GM19397 (cell line): ENCODE measurements around the gene KIAA0753.
A peak's percentile ranks its signal among the peaks of the same experiment; 100 is the strongest.

Experiments
- ATAC-seq: cut with Tn5 transposase; IDR thresholded peaks from one replicate; pipeline ENCODE4 v1.9.1; 2021; ENCODE audit warnings: mild to moderate bottlenecking, moderate library complexity; ENCODE audit not compliant: unreplicated experiment

KIAA0753 gene

DNA sequence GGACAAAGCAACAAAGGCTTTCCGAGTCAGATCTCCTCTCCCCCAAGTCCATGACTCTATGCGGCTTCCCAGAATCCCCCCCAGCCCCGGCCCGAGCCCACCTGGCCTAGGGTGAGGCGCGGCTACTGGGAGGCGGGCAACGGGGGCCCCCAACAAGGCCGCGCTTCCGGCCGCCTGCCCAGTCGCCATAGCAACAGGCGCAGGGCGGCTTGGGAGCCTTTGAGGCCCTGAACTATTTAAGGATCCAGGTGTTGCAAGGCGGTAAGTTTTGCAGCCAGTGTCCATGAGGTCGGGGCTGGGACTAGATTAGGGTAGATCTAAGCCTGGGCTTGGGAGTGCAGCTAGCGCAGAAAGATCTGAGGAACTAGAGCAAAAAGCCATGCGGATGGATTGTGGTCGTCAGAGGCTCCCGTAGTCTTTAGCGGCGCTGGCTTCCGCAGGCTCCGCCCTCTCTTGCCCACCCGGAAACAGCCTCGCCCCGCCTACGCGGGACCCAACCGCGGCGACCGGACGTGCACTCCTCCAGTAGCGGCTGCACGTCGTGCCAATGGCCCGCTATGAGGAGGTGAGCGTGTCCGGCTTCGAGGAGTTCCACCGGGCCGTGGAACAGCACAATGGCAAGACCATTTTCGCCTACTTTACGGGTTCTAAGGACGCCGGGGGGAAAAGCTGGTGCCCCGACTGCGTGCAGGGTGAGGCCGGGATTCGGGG is at the start of gene KIAA0753, which contains the start of gene TXNDC17:
Gene KIAA0753 (minus strand): TSS at position 176 of the 711 bp plus-strand sequence. CDS start 5,608 bp downstream, outside the sequence.
Gene TXNDC17 (plus strand): TSS at position 525 of the 711 bp plus-strand sequence. CDS start 23 bp downstream, at position 548.
- peak; percentile 91 for ATAC-seq

GRCh38 chr17:6688944-6689343 is 48.4 kb upstream of the KIAA0753 start:
- no peak for ATAC-seq

DNA sequence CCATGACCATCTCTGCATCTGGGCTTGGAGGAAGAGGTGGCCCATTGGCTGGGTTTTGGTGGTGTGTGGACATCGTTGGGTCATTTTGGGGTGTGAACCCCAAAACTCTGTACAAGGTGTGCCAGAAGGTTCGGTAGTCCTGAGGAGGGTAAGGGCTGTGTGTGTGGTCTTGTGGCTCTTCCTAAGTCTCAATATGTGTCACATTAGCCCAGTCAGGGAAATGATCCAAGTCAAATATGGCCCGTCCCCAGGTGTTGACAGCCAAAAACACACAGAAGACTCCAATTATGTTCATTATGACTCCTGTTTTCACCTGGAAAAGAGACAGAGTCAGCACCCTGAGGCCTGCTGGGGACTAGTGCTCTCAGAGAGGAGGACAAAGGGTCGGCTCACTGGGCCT is 45.5 kb upstream of the KIAA0753 start:
- no peak for ATAC-seq

DNA sequence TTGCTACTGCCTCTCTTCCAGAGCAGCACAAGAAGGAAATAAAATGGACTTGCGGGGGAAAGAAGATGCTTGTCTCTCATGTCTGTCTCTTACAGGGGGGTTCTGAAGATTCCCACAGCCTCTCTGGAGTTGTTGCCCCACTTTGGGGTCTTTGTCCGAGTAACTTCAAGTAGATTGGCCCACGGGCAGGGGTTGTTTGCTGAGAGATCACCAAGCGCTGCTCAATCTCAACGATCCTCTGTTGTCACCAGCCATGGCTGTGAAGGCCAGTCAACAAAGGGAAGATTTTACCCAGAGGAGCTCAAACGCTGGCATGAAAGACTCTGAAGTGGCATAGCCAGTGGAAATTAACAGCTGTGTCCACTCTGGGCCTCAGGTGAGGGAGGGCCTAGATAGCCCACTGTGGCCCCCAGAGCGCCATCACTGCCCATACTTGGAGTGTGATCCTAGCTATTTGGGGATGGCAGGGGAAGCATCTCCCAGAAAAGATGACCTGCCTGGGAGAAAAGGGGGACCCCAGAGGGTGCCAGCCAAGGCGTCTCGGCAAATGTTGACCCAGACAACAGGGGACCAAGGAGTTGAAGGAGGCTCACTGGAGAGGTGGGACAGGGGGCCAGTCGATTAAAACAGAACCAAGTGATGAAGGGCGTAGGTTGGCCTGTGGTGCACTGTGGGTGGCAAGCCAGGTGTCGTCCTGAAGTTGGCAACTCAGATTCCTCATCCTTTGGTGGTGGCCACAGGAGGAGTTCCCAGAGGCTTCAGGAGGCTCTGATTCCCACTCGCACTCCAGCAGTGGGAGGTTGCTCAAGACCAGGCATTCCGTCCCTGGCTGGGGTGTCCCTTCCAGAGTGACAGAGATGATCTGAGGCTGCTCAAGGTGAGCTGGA is 44.6 kb upstream of the KIAA0753 start:
- ATAC-seq: no peak

- ATAC-seq: no peak
These were observed 43.9 kb upstream of the KIAA0753 start for GRCh38 chr17:6684460-6684783.

GRCh38 chr17:6683730-6684459 is 43.4 kb upstream of the KIAA0753 start:
- no peak for ATAC-seq

- no peak for ATAC-seq
These were observed 42.7 kb upstream of the KIAA0753 start for GRCh38 chr17:6683081-6683684.

- no peak for ATAC-seq
These were observed 41.8 kb upstream of the KIAA0753 start for GRCh38 chr17:6682339-6682738.

DNA sequence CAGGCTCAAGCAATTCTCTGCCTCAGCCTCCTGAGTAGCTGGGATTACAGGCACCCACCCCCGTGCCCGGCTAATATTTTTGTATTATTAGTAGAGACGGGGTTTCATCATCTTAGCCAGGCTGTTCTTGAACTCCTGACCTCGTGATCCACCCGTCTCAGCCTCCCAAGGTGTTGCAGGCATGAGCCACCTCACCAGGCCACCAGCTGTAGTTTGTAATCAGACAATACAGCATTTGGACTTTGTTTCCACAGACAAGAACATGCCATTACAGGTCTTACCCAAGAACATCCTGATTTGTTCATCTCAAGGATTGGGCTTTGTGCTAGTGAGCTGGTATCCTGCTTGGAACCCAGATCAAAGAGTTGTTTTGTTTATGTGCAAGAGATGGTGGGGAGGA is 41.2 kb upstream of the KIAA0753 start:
- ATAC-seq: no peak

- ATAC-seq: no peak
These were observed 40.7 kb upstream of the KIAA0753 start for GRCh38 chr17:6681176-6681575.

DNA sequence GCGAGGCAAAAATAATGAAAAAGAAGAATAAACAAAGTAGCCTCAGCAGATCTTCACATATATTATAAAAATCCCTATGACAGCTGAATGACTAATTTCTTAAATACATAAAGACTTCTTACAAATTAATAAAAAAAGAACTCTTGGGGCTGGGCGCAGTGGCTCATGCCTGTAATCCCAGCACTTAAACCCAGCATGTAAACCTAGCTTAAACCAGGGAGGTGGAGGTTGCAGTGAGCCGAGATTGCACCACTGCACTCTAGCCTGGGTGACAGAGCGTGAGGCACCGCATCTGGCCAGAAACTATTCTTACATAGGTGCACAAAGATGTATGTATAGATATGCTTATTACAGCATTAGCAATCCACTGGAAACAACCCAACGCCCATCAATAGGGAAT is 38.7 kb upstream of the KIAA0753 start:
- no peak for ATAC-seq

- ATAC-seq: no peak
These were observed 37.4 kb upstream of the KIAA0753 start for GRCh38 chr17:6677946-6678345.

- ATAC-seq: no peak
These were observed 36.8 kb upstream of the KIAA0753 start for GRCh38 chr17:6677158-6677831.

DNA sequence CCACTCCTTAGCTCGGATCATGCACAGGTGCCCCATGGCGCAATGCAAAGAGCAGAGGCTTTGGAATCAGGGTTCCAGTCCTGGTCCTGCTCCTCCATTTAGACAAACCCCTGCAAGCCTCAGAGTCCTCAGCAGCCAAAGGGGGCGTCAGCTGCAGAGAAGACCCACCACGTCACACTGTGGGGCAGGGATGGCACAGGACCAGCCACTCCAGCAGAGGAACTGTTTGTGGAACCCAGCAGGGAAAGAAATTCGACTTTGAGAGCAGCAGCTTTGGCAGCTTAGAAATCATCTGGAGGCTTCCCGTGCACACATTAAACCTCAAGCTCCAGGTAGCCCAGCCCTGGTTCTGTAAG is 36.3 kb upstream of the KIAA0753 start:
- no peak for ATAC-seq

DNA sequence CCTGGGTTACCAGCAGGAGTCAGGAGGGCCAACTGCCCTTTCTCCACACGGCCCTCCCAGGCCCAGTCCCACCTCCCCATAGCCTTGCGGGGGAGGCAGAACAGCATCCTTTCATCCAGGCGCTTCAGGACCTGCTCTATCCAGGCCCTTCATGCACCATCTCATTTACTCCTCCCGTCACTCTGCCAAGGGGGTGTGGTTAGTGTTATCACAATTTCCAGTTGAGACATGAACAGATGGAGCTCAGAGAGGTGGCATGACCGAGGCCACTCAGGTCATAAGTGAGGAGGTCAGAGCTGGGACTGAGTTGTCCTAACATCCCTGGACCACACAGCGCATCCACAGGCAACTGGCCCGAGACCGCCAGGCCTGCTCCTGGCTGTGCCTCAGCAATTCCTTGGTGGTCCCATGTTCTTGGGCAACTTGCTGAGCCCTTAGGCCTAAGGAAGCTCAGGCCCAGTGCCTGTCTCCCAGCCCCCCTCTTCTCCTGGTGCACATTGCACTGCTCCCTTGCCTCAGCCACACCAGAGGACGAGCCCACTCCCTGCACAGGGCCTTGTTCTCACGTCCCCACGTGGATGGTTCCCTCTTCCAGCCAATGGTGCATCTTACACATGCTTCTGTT is 34.8 kb upstream of the KIAA0753 start:
- no peak for ATAC-seq

DNA sequence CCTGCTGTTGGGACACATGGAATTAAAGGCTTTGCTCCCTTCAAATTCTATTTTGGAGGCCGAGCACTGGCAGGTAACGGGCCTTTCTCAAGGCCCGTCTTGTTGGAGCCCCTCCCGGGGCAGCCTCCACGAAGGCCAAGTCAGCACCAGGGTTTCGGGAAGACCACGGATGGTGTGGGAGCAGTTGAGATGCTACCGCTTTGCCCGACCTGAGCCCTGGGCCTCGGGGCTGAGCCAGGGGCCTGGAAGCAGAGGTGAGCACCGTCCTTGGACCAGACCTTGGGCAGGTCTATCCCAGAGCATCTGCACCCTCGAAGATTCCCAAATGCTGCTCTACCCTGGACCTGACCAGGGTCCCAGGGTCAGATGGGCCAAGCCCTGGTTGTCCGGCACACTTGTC is 34.1 kb upstream of the KIAA0753 start:
- no peak for ATAC-seq

DNA sequence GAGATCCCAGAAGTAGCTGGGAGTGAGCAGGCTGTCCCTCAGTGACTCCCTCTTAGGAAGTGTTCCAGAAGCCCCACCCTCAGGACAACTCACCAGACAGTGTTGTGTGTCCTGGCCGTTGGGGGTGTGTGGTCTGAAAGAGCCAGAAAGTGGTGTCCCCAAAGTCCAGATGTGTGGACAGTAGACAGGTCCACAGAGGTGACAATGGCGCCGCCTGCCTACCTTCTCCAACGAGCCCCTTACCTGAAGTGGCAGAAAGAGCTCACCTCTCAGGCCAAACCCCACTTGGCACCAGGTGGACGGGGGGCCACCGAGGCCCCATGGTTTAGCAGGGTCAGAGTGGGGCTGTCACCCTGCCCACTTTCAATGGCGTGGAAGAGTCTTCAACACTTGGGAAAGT is 30.9 kb upstream of the KIAA0753 start:
- ATAC-seq: no peak

GRCh38 chr17:6670999-6671398 is 30.5 kb upstream of the KIAA0753 start:
- no peak for ATAC-seq

DNA sequence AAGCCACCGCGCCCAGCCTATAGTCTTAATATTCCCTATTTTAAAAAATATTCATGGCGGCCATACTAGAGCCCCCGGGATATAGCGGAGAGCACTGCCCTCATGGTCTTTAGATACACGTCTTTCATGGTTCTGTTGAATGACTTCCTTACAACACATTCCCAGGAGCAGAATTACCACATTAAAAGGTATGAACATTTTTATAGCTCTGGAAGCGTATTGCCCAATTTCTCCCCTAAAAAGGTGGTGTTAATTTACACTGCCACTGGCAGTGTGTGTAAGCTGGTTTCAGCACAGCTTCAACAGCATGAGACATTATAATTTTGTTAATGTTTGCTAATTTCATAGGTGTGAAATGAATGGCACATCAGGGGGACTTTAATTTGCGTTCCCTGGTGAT is 30.1 kb upstream of the KIAA0753 start:
- no peak for ATAC-seq
